Activated T-cell treated with anti-CD3 and anti-CD28 coated beads, Interleukin-2, amount 50 U/mL, for 48 hours (primary cell): ENCODE results near the gene SPIN1.
A peak's percentile ranks its signal among the peaks of the same experiment; 100 is the strongest.

Experiments
- DNase-seq, 2 experiments: peaks; one replicate each; pipeline ENCODE4 v3.0.0-alpha.2; 2020

SPIN1 gene

GRCh38 chr9:88437210-88438146 is 49.2 kb downstream of the SPIN1 start:
- DNase-seq = no peak

GRCh38 chr9:88438811-88439210 is 50.6 kb downstream of the SPIN1 start:
- no peak for DNase-seq

GRCh38 chr9:88441301-88442007 is 53.2 kb downstream of the SPIN1 start:
- no peak for DNase-seq

- DNase-seq = no peak
Observed at GRCh38 chr9:88443480-88444113, 55.4 kb downstream of the SPIN1 start.

GRCh38 chr9:88446728-88447127 is 58.5 kb downstream of the SPIN1 start:
- no peak for DNase-seq

GRCh38 chr9:88447431-88447830 is 59.2 kb downstream of the SPIN1 start:
- DNase-seq = no peak

- no peak for DNase-seq
Observed at GRCh38 chr9:88451160-88451559, 62.9 kb downstream of the SPIN1 start.

GRCh38 chr9:88458716-88459465 is 70.6 kb downstream of the SPIN1 start:
- no peak for DNase-seq

- DNase-seq = peak; percentile 25 to 29
Observed at GRCh38 chr9:88460587-88461332, 72.5 kb downstream of the SPIN1 start.

- no peak for DNase-seq
Observed at GRCh38 chr9:88462191-88462590, 73.9 kb downstream of the SPIN1 start.

- DNase-seq = no peak
Observed at GRCh38 chr9:88464851-88465250, 76.6 kb downstream of the SPIN1 start.

GRCh38 chr9:88468226-88468625 is 80.0 kb downstream of the SPIN1 start:
- no peak for DNase-seq

- DNase-seq = peak; percentile 55 to 56
Observed at GRCh38 chr9:88476491-88477271, 88.4 kb downstream of the SPIN1 start.

GRCh38 chr9:88477300-88477751 is 89.1 kb downstream of the SPIN1 start:
- DNase-seq = no peak

GRCh38 chr9:88478246-88478645 is 90.0 kb downstream of the SPIN1 start:
- no peak for DNase-seq

- no peak for DNase-seq
Observed at GRCh38 chr9:88481933-88482332, 93.7 kb downstream of the SPIN1 start.

GRCh38 chr9:88488166-88488565 is 99.9 kb downstream of the SPIN1 start:
- no peak for DNase-seq

- DNase-seq = no peak
Observed at GRCh38 chr9:88494983-88495721, 106.9 kb downstream of the SPIN1 start.

- DNase-seq = no peak
Observed at GRCh38 chr9:88497224-88497623, 109.0 kb downstream of the SPIN1 start.

GRCh38 chr9:88498880-88499279 is 110.6 kb downstream of the SPIN1 start:
- no peak for DNase-seq
